HG03378 (cell line): ENCODE data around the gene ROM1.
"Not testable (repeated sequence)": the region's sequence is repeated elsewhere in the genome, so short reads cannot be mapped to it uniquely, and the experiment has no call there.

Experiments
- ATAC-seq: cut with Tn5 transposase; IDR thresholded peaks from one replicate; pipeline ENCODE4 v1.9.1; 2021; ENCODE audit warnings: mild to moderate bottlenecking, moderate library complexity; ENCODE audit not compliant: unreplicated experiment

ROM1 gene

DNA sequence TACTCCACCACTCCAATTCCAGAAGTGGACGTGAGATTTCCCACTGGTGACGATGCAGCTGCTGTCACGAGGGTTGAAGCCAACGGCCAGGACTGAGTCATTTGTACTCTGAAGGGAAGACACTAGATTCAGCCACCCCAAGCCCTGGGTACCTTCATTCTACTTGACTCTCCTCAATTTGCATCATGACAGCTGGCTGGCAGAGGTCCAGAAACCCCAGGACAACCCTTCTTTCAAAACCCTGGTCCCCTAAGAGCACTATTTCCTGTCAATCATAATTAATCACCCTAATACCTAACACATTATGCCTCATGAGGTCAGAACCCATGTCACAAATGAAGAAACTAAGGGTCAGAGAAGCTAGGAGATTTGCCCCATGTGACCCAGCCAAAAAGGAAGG is 5.3 kb upstream of the ROM1 start:
- ATAC-seq, result no peak

DNA sequence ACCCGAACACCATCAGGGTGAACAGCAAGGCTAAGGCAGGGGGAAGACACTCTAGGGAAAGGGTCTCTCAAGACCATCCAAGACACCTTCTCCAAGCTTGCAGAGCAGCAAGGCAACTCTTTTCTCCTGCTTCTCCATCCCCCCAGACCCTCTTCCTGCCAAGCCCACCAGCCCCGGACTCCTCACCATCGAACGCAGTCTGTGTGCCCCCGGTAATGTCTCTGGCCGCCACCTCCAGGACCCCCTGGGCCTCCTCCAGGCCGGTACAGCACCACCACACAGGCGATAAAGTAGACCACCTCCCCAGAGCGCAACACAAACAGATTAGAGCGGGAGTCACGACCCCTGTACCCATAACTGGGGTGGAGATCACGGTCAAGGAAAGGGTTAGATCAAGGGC is 4.3 kb upstream of the ROM1 start:
- no peak for ATAC-seq

DNA sequence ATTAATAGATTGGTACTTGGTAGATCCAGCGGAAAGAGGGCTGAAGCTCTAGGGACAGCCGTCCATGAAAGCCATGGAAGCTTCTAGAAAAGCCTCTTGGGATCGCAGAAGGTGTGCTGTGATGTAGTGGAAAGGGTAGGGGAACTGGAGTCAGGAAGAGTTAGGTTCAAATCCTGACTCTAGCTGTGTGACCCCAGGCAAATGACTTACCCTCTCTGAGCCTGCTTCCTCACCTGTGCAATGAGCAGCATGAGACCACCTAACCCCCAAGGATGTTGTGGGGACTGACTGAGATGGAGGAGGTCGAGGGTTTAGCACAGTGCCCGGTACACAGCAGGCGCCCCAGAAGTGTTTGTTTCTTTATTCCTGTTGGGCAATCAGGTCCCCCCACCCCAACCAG is 2.7 kb upstream of the ROM1 start:
- no peak for ATAC-seq

DNA sequence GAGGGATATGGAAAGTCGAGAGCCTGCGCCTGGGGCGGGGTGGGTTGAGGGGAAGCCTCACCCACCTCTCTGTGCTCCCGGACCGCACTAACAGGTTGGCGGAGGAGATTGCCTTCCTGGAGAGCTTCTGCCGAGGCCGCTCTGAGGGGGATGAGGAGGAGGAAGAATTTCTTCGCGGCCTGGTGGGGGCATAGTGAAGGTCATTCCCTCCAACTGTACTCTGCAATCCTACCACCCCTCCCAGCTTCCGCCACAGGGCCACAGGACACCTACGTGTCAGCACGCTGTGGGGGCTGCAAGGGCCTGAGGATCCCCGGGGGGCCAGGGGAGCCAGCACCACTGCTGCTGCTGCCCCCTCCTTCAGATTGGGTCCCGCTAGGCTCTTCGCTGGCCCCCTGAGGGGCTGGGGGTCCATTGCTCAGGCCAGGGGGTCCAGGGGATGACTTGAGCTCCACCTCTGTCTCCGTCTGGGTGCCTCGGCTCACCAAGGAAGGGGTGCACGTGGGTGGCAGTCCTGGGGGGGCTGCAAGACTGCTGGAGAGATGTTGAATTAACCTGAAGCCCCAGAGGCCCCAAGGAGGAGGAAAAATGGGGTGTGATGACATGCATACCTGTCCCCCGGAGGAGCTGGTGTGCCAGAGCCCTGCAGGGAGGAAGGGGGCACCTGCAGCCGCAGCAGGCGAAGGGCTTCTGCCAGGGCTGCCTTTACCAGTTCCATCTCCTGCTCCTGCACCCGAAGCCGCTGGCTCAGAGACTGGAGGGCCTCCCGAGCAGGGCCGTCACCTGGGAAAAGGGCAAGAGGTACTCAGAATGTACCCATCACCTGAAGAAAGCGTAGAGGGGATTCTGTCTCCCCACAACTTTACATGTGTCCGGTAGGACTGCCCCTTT is 2.0 kb upstream of the ROM1 start:
- no peak for ATAC-seq

DNA sequence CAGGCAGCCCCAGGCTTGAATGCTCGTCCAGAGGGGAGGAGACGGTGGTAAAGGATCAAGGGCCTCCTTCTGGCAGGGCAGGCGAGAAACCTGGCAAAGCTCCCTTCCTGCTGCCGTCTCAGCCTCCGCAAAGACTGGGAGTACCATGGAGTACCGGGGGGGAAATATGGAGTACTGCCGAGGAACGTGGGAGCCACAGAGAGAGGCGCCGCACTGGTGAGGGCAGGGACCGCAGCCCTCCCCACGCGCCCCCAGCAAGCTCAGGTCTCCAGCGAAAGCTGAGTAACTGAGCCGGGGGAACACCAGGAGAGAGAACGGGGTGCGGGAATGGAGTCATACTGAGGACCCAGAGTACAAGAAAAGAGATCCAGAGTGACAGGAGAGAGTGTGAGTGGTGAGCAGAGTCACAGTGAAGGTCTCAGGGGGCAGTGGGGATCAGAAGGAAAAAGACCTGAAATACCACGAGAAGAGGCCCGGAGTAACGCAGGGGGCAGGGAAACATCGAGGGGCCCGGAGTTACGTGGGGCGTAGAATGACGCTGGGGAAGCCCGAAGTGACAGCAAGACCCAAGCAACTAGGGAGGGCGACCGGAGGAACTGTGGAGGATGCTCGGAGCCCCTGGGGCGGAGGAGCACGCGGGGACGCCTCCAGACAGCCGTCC is 1.2 kb upstream of the ROM1 start:
- ATAC-seq, result peak; percentile 15

DNA sequence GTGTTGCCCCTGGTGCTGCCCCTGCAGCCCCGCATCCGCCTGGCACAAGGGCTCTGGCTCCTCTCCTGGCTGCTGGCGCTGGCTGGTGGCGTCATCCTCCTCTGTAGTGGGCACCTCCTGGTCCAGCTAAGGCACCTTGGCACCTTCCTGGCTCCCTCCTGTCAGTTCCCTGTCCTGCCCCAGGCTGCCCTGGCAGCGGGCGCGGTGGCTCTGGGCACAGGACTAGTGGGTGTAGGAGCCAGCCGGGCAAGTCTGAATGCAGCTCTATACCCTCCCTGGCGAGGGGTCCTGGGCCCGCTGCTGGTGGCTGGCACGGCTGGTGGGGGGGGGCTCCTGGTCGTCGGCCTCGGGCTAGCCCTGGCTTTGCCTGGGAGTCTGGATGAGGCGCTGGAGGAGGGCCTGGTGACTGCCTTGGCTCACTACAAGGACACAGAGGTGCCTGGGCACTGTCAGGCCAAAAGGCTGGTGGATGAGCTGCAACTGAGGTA is 278 bp downstream of the ROM1 start:
- ATAC-seq, result no peak

DNA sequence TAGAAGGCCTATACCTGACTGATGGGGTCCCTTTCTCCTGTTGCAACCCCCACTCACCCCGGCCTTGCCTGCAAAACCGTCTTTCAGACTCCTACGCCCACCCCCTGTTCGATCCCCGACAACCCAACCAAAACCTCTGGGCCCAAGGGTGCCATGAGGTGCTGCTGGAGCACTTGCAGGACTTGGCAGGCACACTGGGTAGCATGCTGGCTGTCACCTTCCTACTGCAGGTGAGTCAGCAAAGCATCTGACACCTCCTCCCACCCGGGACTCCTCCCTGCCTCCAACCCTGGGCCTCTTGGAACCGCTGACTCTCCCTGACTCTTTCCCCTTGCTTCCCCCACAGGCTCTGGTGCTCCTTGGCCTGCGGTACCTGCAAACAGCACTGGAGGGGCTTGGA is 1.2 kb downstream of the ROM1 start:
- no peak for ATAC-seq

DNA sequence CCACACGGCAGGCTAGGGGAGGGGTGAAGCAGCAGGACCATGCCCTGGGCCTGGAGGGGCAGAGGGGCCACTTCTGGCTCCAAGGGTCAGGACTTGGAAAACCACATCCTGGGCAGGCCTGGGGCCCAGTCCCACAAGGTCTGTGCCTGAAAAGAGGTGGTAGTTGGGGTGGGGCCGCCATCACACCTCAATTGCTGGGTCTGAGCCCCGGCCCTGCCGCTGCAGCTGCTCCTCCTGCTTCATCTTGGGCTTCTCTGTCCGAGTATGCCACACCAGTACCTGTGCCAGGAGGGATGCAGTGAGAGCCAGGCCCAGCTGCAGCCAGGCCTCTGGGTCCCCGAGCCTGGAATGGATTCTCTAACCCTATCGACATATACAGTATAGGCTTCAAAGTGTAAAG is 2.5 kb downstream of the ROM1 start:
- ATAC-seq, result no peak

DNA sequence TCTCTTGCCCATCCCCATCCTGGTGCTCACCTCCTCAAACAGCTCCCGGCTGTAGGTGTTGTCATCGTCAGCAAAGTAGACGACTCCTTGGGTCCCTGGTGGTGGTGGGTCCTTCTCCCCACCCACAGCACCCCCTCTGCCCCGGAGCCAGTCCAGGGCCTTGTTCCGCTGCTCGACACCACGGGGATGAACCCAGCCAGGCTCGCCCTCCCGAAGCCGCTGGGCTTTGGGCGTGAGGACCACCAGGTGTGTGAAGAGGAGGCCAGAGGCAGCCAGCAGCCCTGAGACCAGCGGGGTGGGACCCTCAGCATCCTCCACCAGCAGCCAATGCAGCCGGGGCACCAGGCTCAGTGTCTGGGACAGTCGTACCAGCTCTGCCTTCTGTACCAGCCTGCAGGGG is 3.9 kb downstream of the ROM1 start:
- ATAC-seq, result not testable (repeated sequence)

DNA sequence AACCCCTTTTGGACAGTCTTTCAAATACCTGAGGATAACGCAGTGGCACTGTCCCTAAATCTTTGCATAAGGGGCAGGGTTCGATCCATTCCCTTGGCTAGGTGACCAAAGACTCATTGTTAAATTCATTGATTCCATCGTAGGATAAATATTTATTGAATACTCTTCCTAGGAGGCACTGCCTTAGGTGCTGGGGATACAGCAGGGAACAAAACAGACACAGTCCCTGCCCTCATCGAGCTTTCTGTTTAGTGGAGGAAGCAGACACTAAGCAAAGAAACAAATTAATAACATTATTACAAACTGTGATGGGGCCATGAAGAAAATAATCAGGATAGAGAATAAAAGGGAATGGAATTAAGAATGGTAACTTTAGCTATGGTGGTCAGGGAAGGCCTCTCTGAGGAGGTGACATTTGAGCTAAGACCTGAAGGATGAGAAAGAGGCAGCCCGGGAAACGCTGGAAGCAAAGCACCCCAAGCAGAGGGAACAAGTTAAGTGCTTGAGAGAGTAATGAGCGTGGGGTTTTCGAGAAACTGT is 8.0 kb downstream of the ROM1 start:
- ATAC-seq, result no peak

DNA sequence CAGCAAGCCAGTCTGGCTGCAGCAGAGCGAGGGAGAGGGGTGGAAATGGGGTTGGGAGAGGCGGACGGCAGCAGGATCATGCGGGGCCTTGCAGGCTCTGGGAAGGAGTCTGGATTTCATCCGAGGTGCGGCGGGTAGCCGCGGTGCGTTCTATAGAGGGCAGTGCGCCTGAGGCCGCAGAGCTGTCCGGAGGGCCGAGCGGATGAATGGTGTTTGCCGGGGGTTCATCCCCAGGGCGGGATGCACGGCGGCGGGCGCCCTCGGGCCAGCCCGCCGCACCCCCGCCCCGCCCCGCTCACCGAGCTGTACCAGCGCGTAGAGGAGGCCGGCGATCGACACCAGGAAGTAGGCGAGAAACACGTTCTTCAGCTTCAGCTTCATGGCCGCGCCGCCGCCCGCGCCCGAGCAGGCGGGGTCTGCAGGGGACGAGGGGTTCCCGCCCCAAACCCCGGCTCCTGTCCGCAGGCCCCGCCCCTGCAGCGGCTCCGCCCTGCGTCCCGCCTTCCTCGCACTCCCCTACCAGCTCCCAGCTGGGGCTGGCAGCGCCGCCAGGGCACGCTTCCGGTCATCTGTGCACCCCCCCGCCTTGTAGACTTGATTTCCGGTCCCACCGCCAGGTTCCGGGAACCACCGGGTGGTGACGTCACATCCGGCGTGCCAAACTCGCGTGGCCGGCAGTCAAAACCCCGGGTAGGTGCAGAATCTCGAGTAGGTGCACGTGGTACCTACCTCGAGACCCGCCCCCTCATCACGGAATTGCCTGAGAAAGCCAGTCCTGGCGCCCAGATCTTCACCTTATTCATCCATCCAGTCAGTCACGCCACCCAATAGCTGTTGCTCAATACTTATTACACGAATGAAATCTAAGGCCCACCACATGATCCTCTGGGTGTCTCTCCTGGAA is 8.8 kb downstream of the ROM1 start, which contains the start of gene B3GAT3:
B3GAT3 (minus strand) TSS at position 420 of the 904 bp plus-strand sequence; CDS start at position 381, 39 bp downstream.
- ATAC-seq, result peak; percentile 87

DNA sequence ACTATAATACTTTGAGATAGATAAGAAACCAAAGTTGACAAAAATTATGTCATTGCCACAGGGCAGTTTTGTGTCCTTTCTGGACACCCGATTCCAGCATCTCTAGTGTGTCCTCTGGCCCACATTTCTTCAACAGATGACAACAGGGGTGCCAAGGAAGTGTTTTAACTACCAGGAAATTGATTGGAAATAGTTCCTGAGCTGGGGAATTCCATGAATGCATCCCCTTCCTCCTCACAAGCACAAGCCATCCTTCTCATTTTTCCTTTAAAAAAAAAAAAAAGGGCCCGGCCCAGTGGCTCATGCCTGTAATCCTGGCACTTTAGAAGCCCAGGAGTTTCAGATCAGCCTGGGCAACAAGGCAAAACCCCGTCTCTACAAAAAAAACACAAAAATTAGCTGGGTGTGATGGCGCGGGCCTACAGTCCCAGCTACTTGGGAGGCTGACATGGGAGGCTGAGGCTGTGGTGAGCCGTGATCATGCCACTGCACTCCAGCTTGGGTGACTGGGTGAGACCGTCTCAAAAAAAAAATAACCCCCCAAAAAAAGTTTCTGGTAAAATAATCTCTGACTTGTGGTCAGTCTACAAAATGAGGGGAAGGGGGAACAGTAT is 9.5 kb downstream of the ROM1 start:
- ATAC-seq, result no peak

DNA sequence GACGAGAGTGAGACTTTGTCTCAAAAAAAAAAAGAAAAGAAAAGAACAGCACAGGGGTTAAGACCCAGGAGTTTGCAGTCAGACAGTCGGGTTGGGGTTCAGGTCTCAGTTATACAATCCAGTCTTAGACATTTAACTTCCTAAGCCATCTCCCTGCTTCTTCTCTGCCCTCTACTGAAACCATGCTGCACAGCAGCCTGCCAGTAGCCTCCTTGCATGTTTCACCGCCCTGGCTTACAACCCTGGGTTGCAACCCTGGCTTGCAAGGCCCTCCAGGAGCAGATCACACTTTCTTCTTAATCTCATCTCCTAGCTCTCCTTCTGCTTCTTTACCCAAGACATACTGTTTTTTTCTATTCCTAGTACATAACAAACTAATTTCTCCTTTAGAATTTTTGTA is 14.7 kb downstream of the ROM1 start:
- no peak for ATAC-seq

DNA sequence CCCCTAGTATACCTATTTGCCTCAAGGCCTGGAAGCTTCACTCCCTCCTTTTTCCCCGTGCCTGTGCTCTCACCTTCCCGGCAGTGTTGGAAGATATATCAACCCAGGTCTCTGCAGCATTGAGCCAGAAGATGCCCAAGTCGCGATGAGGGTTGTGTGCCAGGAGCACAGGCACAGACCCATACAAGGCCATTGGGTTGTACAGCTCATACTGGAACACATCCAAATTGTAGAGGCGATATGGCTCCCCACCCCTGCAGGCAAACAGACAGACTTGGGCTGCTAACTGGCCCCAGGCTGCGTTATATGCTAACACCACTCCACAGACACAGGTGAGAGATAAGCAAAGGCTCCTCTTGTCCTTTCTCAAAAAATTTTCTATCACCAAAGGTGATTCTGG is 19.4 kb downstream of the ROM1 start:
- no peak for ATAC-seq

DNA sequence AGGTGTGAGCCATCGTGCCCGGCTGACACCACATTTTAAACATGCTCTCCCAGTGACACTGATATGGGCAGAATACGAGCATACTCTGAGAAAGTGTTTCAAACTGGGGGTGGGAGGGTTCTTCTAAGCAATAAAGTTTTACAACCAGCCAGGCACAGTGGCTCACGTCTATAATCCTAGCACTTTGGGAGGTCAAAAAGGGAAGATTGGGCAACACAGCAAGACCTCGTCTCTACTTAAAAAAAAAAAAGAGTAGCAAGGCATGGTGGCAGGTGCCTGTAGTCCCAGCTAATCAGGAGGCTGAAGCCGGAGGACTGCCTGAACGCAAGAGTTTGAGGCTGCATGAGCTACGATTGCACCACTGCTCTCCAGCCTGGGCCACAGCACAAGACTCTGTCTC is 31.2 kb downstream of the ROM1 start:
- no peak for ATAC-seq

DNA sequence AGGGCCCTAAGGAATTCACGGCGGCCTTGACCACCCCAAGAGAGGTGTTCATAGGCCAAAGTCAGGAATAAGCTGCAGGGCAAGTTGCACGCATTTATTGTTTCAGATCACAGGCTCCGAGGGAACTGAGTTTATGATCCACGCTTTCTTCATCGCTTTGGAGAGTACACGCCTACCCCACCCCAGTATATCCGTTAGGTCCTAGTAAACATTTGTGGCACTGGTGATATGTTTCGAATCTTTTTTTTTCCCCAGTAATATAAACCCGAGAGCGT is 32.6 kb downstream of the ROM1 start:
- no peak for ATAC-seq

DNA sequence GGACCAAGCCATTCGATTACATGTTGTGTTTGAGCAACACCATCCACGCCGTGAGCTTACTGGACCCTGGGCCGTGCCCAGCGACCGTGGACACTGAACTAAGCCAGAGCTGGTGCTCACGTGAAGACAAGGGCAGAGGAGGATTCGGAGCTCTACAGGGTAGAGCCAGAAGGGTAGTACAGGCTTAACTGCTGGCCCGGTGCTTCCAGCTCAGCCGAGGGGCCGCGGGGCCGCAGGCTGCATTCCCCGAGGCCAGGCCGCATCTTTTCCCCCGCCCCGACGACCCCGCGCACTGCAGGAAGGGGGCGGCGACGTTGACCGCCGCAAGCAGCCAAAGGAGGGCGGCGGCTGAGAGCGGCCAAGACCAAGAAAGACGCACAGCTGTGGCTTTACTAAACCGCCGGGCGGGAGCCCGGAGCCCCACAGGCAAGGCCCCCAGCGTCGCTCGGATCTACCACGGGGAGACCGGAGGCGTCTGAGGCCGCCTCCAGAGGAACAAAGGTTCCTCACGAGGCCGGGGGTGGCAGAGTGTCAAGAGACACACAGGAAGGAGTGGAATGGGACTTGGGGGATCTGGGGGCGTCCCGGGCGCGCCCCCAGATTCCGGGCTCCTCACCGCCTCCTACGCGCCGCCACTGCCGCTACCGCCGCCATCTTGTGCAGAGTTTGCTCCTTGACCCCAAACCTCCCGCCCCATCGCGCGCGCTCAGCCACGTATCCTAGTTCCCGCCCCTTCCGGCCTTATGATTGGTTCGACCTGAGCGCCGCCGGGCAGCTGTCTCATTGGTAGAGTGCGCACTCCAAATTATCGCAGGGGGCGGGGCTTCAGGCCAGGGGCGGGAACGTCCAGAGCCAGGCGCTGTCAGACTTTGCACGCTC is 33.1 kb downstream of the ROM1 start, which contains the start of gene GANAB:
GANAB (minus strand) TSS at position 668 of the 879 bp plus-strand sequence; CDS start at position 654, 14 bp downstream.
- ATAC-seq, result peak; percentile 78

DNA sequence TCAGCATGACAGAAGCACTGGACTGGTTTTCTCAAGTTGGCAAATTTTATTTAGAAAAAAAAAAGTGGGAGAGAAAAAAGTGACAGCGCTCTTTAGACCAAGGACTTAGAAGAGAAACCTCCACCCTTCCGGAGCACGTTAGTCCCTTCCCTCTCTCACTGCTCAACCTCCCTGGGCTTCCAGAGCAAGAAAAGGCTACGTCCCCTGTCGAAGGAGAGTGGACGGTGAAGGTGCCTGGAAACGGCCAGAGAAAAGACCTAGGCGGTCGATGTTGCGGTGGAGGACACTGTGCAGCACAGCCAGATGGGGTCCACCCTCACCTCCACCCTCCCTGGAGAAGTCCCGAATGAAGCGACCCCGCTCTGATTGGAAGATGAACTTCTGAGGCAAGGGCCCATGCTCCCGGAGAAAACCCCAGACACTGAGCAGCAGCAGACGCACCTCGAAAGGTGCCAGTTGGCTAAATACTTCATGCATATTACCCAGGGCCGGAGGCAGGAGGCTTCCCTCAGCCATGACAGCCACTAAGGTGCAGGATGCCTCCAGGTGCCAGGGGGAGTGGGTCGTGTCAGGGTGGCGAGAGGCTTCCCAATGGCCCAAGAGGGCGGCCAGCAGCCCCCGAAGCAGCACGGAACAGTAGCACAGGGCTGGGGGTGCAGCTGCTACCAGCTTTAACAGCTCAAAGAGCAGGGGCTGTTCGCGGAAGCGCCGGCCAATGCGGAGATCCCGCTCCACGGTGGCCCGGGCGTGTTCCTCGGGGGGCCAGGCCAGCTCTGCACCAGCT is 34.0 kb downstream of the ROM1 start:
- no peak for ATAC-seq

DNA sequence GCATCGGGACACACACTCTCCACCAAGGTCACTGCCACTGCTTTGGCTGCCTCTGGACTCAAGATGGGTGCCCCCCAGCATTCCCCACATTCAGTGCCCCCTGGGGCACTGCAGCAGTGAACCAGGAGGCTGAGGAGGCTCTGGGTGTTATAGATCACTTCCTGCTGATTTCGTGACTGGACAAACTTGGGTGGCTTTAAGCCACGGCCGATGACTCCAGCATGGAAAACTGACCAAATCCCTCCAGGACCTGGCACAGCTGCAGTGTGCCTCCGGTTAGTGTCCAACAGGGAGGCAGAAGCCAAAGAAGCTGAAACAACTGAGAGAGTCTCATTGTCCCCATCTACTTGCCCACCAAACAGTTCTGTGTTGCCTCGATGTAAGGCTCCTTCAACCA is 34.5 kb downstream of the ROM1 start:
- ATAC-seq, result no peak
